GM21529 (cell line): ENCODE data around the gene MINDY3.

Experiments used
- ATAC-seq: cut with Tn5 transposase; IDR thresholded peaks from one replicate; pipeline ENCODE4 v1.9.1; 2021; ENCODE audit not compliant: unreplicated experiment

The MINDY3 gene

DNA sequence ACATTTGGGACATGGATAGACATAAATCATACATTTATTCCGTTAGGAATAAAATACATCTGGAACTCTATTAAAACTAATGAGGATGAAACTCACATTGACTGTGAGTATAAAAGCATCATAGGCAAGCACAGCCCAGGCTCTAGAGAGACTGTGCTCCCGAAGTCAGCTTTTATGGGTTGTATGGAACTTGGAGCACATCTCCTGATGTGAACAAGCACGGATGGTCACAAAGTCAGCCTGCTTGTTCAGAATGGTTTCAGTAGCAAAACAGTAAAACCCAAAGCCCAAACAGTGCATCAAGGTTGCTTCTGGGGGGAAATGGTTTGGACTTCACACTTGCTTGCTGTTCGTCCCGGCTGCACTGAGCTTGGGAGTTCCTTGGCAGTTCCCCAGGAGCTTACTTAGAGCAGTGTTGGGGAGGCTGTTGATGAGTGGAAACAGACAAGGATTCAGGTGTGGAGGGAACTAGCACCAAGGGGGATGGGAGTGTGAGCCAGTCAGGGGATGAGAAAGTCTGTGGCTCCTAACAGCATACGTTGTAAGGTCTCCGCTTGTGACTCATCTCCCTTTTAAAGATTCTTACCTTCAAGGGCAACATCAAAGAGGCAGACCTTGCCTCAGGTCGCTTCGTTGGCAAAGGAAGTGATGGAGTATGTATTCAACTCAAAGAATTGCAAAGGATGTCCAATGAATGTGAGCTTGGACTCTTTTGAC is 120.9 kb downstream of the MINDY3 start:
- no peak for ATAC-seq

DNA sequence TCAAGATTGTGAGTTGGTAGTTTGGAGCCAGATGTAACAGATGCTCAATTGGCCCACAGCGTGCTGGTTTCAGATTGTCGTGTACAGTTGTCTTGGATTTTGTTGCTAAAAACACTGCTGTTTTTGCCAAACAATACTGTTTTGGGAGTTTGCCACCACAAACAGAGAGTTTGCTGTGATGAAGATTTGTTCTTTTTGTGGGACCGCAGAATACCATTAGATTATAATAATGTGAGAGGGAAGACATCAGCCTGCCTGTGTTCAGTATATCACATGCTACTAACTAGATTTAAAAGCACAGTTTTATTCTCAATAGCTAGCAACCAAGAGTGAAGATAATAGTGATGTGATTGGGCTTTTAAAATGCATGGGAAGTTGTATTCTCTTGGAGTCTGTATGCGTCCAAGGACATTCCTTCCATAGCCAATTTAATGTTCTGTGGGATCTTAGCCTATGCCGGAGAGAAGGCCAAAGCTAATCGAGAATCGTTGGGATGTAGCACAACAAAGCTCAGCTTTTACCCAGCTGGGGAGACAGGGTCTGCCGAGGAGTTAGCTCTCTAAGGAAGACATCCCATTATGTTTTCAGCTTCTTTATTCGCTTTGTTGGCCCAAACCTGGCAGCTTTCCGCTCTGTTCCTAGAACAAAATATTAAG is 121.9 kb downstream of the MINDY3 start:
- no peak for ATAC-seq

GRCh38 chr10:15737656-15738055 is 122.7 kb downstream of the MINDY3 start:
- no peak for ATAC-seq

GRCh38 chr10:15735763-15736162 is 124.5 kb downstream of the MINDY3 start:
- ATAC-seq: no peak

DNA sequence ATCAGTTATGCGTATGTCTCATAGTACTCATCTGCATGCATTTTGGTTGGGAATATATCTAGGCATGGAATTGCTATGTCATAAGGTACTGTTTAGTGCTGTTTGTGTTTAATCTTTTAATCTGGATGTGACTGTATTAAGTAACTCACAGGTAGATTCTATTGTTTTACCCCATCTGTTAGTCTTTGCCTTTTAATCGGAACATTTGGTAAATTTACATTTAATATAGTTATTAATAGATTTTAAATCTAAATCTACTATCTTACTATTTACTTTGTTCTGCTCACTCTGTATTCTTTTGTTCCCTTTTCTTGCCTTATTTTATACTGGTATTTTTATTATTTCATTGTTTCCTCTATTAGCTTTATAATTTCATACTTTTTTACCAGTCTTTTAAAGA is 130.0 kb downstream of the MINDY3 start:
- no peak for ATAC-seq

DNA sequence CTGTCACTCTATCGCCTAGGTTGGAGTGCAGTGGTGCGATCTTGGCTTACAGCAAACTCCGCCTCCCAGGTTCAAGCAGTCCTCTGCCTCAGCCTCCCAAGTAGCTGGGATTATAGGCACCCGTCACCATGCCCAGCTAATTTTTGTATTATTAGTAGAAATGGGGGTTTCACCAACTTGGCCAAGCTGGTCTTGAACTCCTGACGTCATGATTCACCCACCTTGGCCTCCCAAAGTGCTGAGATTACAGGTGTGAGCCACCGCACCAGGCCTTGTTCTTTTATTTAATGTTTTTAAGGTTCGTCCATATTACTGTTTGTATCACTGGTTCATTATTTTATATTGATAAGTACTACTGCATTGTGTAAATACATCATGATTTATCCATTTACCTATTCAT is 130.4 kb downstream of the MINDY3 start:
- no peak for ATAC-seq
